Measurements from ENCODE around the gene CABLES2.

CABLES2 gene

DNA sequence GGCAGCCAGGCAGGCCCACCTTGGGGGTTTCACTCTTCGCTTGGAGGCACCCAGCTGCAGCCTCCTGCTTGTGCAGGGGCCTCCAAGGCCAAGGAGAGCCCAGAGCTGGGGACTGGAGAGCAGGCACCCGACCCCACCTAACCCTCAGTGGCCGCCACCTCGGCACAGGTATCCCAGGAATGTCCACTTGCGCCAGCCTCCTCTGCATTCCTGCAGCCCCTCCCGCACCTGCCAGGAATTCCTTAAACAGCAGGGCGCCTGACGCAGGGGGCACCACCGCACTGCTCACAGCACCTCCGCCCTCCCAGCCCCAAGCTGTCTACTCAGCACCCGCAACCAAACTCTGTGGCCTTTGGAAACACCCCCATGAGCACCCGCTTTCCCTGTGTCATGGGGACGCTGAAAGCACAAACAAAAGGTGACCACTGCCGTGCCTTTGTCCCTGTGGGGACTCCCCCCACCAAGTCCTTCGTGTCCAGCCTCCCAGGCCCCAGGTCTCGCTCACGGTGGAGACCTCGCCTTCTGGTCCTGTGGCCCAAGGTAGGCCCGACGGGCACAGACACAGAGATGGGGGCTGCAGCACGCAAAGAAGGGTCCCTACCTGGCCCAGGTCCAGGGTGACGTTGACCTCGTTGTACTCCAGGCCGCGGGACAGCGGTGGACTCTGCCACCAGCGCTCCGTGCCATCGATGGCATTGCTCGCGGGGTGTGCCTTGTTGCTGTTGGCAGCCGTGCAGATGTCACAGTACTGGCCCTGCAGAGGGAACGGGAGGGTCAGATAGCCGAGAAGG, 45.1 kb downstream of the CABLES2 start:
- Histone ChIP-seq H3K4me3 (ENCODE audit: low read length) (no peak overlapping the region), H3K27me3 (ENCODE audit: control insufficient read depth, insufficient read depth, low read length) (no peaks in the 10 kb centered on the region), H3K36me3 (ENCODE audit: control insufficient read depth, low read depth, low read length) (no peaks in the 10 kb centered on the region), H3K27ac (ENCODE audit: low read length) (no peak overlapping the region), H3K9ac (ENCODE audit: low read length) (peak overlapping the region; percentile 38), H3K4me1 (ENCODE audit: control insufficient read depth, low read depth, low read length) (peaks cover 50% of the 10 kb centered on the region), H3K9me3 (ENCODE audit: control insufficient read depth, low read depth, low read length) (no peaks in the 10 kb centered on the region)

DNA sequence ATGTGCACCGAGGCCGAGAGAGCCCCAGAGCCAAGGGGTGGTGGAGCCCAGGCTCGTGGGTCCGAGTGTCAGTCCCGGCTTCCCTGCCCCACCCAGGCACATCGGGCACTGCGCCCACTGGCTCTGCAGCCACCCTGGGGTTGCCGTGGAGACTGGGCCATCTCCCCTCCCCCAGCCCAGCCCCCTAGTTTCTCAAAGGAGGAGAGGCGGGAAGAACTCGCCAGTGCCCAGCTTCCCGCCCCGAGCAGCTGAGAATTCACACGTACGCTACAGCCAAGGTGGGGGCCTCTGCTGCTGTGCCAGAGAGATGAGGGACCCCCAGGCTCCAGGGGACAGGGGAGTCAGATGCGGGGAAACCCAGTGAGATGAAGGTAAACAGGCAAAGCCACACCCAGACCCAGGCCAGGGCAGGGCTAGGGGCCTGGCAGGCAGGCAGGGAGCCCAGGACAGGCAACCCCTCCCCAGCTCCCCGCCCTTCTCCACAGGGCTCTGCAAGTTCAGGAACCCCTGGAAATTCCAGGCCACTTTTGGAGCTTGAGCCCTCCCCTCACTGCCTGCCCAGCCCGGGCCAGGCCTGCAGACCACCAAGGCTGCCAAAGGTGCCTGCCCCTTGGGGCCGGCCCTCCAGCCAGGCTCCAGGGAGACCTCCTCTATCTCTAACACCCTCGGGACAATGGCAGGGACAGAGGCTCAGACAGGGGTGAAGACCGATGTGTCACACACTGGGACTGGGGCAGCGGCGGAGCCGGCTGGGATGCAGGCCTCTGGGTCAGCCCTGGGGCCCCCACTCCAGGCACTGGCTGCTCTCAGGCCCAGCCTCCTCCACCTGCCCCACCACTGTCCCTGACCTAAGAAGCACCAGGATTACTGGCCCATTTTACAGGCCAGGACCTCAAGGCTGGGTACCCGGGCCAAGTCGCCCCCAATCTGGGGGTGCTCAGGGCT, 46.0 kb downstream of the CABLES2 start:
- H3K36me3 ChIP-seq (ENCODE audit: control insufficient read depth, low read depth, low read length) = no peaks in the 10 kb centered on the region
- H3K4me3 ChIP-seq (ENCODE audit: low read length) = no peak overlapping the region
- peaks cover 52% of the 10 kb centered on the region for H3K4me1 ChIP-seq (ENCODE audit: control insufficient read depth, low read depth, low read length)
- no peak overlapping the region for H3K27ac ChIP-seq (ENCODE audit: low read length)
- no peaks in the 10 kb centered on the region for H3K9me3 ChIP-seq (ENCODE audit: control insufficient read depth, low read depth, low read length)
- peak overlapping the region; percentile 38 for H3K9ac ChIP-seq (ENCODE audit: low read length)
- H3K27me3 ChIP-seq (ENCODE audit: control insufficient read depth, insufficient read depth, low read length) = no peaks in the 10 kb centered on the region

DNA sequence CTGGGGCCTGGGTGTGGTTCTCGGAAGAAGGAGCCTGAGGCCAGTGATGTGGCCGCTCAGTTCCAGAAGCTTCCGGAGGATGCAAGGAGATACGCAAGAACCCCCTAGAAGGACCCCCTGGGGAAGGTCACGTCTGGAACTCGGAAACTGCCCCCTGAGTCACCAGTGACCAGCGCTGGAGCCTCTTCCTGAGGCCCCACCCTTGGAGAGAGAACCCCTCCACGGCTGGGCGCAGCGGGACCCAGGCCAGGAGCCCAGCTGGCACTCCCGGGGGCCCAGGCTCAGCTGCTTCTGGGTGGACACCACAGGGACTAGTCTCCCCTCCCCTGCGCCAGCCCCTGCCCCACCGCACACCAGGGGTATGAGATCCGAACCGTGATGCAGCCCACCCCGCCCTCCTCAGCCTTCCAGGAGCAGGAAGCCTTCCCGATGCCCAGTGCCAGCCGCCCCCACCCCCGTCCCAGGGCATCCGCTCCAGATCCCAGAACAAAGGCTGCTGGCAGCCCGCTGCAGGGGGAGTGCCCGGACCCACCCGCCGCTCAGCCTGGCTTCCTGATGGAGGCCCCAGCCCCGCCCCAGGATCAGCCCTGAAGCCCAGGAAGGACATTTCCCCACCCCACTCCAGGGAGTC, 47.5 kb downstream of the CABLES2 start:
- no peak overlapping the region for H3K9ac ChIP-seq (ENCODE audit: low read length)
- no peaks in the 10 kb centered on the region for H3K9me3 ChIP-seq (ENCODE audit: control insufficient read depth, low read depth, low read length)
- H3K27me3 ChIP-seq (ENCODE audit: control insufficient read depth, insufficient read depth, low read length) = no peaks in the 10 kb centered on the region
- H3K4me3 ChIP-seq (ENCODE audit: low read length) = no peak overlapping the region
- H3K36me3 ChIP-seq (ENCODE audit: control insufficient read depth, low read depth, low read length) = no peaks in the 10 kb centered on the region
- H3K27ac ChIP-seq (ENCODE audit: low read length) = no peak overlapping the region
- H3K4me1 ChIP-seq (ENCODE audit: control insufficient read depth, low read depth, low read length) = peaks cover 55% of the 10 kb centered on the region

DNA sequence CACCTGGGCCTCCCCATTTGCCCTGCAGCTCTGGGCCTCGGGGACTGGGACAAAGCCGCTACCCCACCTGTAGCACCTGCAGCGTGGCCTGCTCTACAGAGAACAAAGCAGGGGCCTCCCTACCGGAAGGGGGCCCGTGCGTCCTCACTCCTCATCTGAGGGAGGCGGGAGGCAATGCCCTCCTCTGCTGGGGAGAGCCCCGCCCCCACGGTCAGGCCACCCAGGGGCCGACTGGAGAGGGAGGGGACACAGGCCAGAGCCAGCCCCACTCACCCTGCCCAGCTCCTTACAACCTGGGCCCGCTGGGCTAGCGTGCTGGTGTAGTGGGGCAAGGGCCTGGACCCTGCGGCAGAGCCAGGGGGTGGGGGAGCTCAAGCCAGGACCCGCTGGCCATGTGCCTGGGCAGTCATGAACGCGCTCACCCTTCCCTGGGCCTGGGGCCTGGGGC, 48.0 kb downstream of the CABLES2 start:
- peaks cover 53% of the 10 kb centered on the region for H3K4me1 ChIP-seq (ENCODE audit: control insufficient read depth, low read depth, low read length)
- H3K9me3 ChIP-seq (ENCODE audit: control insufficient read depth, low read depth, low read length) = no peaks in the 10 kb centered on the region
- no peak overlapping the region for H3K4me3 ChIP-seq (ENCODE audit: low read length)
- no peaks in the 10 kb centered on the region for H3K27me3 ChIP-seq (ENCODE audit: control insufficient read depth, insufficient read depth, low read length)
- no peak overlapping the region for H3K27ac ChIP-seq (ENCODE audit: low read length)
- no peak overlapping the region for H3K9ac ChIP-seq (ENCODE audit: low read length)
- no peaks in the 10 kb centered on the region for H3K36me3 ChIP-seq (ENCODE audit: control insufficient read depth, low read depth, low read length)

GRCh38 chr20:62358171-62359042, 48.7 kb downstream of the CABLES2 start:
- Histone ChIP-seq H3K4me3 (ENCODE audit: low read length) (no peak overlapping the region), H3K9ac (ENCODE audit: low read length) (no peak overlapping the region), H3K9me3 (ENCODE audit: control insufficient read depth, low read depth, low read length) (no peaks in the 10 kb centered on the region), H3K27ac (ENCODE audit: low read length) (no peak overlapping the region), H3K27me3 (ENCODE audit: control insufficient read depth, insufficient read depth, low read length) (no peaks in the 10 kb centered on the region), H3K36me3 (ENCODE audit: control insufficient read depth, low read depth, low read length) (no peaks in the 10 kb centered on the region), H3K4me1 (ENCODE audit: control insufficient read depth, low read depth, low read length) (peaks cover 47% of the 10 kb centered on the region)

- Histone ChIP-seq H3K9ac (ENCODE audit: low read length) (no peak overlapping the region), H3K27ac (ENCODE audit: low read length) (no peak overlapping the region)
Observed at GRCh38 chr20:62357681-62358080, 49.4 kb downstream of the CABLES2 start.

GRCh38 chr20:62357187-62357667, 49.9 kb downstream of the CABLES2 start:
- Histone ChIP-seq H3K4me3 (ENCODE audit: low read length) (no peak overlapping the region), H3K27ac (ENCODE audit: low read length) (no peak overlapping the region), H3K27me3 (ENCODE audit: control insufficient read depth, insufficient read depth, low read length) (no peaks in the 10 kb centered on the region), H3K4me1 (ENCODE audit: control insufficient read depth, low read depth, low read length) (peaks cover 39% of the 10 kb centered on the region), H3K9ac (ENCODE audit: low read length) (no peak overlapping the region), H3K9me3 (ENCODE audit: control insufficient read depth, low read depth, low read length) (no peaks in the 10 kb centered on the region), H3K36me3 (ENCODE audit: control insufficient read depth, low read depth, low read length) (no peaks in the 10 kb centered on the region)

More at GRCh38 chr20:62357681-62358080, 49.4 kb downstream of the CABLES2 start:
- Histone ChIP-seq H3K4me1 (ENCODE audit: control insufficient read depth, low read depth, low read length) (peaks cover 41% of the 10 kb centered on the region), H3K27me3 (ENCODE audit: control insufficient read depth, insufficient read depth, low read length) (no peaks in the 10 kb centered on the region), H3K4me3 (ENCODE audit: low read length) (no peak overlapping the region), H3K36me3 (ENCODE audit: control insufficient read depth, low read depth, low read length) (no peaks in the 10 kb centered on the region), H3K9me3 (ENCODE audit: control insufficient read depth, low read depth, low read length) (no peaks in the 10 kb centered on the region)

DNA sequence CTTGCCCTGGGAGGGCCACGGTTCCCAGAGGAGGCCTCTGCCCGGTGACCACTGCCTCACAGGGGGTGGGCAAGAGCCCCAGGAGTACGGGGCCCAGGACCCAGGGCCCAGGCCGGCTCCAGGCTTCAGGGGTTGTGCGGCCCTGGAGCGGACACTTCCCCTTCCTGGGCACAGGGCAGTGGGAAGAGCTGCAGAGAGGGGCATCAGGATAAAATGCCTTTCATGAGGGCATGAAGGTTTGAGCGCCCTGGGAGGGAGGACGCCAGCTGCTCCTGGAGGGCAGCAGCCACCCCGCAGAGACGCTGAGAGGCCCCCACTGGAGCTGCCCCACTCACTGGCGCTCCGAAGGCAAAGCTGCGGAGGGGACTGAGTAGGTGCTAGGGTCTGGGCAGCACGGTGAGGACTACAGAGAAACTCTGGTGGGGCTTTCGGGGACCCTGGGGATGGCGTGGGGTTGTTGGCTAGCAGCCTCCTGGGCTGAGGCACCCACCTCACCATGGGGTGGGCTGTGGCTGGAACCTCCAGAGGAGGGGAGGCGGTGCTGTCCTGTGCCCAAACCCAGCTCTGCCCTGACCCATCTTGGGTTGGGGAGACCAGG, 50.4 kb downstream of the CABLES2 start:
- no peak overlapping the region for H3K9ac ChIP-seq (ENCODE audit: low read length)
- no peaks in the 10 kb centered on the region for H3K9me3 ChIP-seq (ENCODE audit: control insufficient read depth, low read depth, low read length)
- no peak overlapping the region for H3K4me3 ChIP-seq (ENCODE audit: low read length)
- no peaks in the 10 kb centered on the region for H3K36me3 ChIP-seq (ENCODE audit: control insufficient read depth, low read depth, low read length)
- no peaks in the 10 kb centered on the region for H3K27me3 ChIP-seq (ENCODE audit: control insufficient read depth, insufficient read depth, low read length)
- no peak overlapping the region for H3K27ac ChIP-seq (ENCODE audit: low read length)
- peaks cover 36% of the 10 kb centered on the region for H3K4me1 ChIP-seq (ENCODE audit: control insufficient read depth, low read depth, low read length)

DNA sequence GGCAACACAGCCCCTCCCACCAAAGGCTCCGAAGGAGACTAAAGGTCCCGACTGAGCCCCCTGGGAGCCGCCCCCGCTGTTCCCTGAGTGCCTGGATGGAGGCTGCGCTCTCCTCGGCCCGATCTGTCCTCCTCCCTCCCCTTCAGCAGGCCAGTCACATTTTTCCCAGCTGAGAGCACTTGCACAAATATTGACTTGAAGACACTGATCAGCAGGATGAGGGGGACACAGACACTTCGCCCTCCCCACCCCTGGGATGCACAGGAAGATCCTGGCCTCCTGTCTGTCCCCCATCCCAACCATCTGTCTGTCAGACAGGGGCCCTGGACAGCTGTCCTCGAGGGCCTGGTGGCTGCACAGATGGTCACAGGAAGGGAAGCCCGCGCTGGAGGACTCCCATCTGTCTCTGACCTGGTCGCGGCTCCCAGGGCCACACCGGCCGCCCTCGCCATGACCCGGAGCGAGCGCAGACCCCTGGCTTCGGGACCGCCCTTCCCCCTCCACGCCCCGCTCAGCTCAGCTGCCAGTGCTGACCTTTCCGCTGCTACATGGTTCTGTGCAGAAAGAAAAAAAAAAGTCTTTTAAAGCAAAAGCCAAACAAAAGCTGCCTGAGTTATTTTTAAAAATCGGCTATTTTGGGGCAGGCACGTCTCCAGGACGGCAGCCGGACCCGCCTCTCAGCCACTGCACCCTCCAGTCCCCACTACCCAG, 51.1 kb downstream of the CABLES2 start:
- Histone ChIP-seq H3K9ac (ENCODE audit: low read length) (no peak overlapping the region), H3K4me3 (ENCODE audit: low read length) (no peak overlapping the region), H3K36me3 (ENCODE audit: control insufficient read depth, low read depth, low read length) (peaks cover 6% of the 10 kb centered on the region), H3K4me1 (ENCODE audit: control insufficient read depth, low read depth, low read length) (peaks cover 29% of the 10 kb centered on the region), H3K9me3 (ENCODE audit: control insufficient read depth, low read depth, low read length) (no peaks in the 10 kb centered on the region), H3K27ac (ENCODE audit: low read length) (no peak overlapping the region), H3K27me3 (ENCODE audit: control insufficient read depth, insufficient read depth, low read length) (no peaks in the 10 kb centered on the region)

- Histone ChIP-seq H3K9me3 (ENCODE audit: control insufficient read depth, low read depth, low read length) (no peaks in the 10 kb centered on the region), H3K36me3 (ENCODE audit: control insufficient read depth, low read depth, low read length) (peaks cover 12% of the 10 kb centered on the region), H3K4me3 (ENCODE audit: low read length) (no peak overlapping the region), H3K9ac (ENCODE audit: low read length) (no peak overlapping the region), H3K27me3 (ENCODE audit: control insufficient read depth, insufficient read depth, low read length) (no peaks in the 10 kb centered on the region), H3K27ac (ENCODE audit: low read length) (no peak overlapping the region), H3K4me1 (ENCODE audit: control insufficient read depth, low read depth, low read length) (peaks cover 25% of the 10 kb centered on the region)
Observed at GRCh38 chr20:62355516-62355877, 51.6 kb downstream of the CABLES2 start.
